ENCODE results near the gene ZMYND10. TPM values are rescaled to one million over a fixed set of nuclear protein-coding genes. Genes with fewer than 3 reads are reported as not detected.

ZMYND10 gene
- total RNA-seq, 1 experiment from 2014 or later = 0.29 TPM

GRCh38 chr3:50374363-50375257 lies 29.1 kb upstream of the ZMYND10 start:
- CTCF ChIA-PET = interaction anchor here (0.6 kb wide), 2 partner anchors 16 to 952 kb away, joined by 3 to 4 read pairs; no protein-coding TSS in a partner anchor
- no peak for TF ChIP-seq CTCF (IDR thresholded peaks at IDR 0.05; ENCODE audit: insufficient read depth in 1 of 2, low read depth in 1 of 2, low read length in 1 of 2, severe bottlenecking in 1 of 2, unreplicated experiment in 1 of 2)
- peaks cover 9% of the 10 kb centered on the region for H3K27me3 Mint-ChIP-seq (ENCODE audit: insufficient read depth, unreplicated experiment)
- Histone ChIP-seq H3K36me3 (ENCODE audit: control insufficient read depth, insufficient read depth, low read length) (no peaks in the 10 kb centered on the region), H3K27me3 (replicated peaks; ENCODE audit: control insufficient read depth, insufficient read depth, low read length) (no peaks in the 10 kb centered on the region), H3K4me3 (ENCODE audit: low read depth, low read length) (no peak overlapping the region), H3K4me1 (no peaks in the 10 kb centered on the region), H3K9me3 (no peaks in the 10 kb centered on the region)
- intact Hi-C loops (cut with micrococcal nuclease; ENCODE audit: unreplicated experiment) = no loop called here
- no peak overlapping the region for H3K4me3 Mint-ChIP-seq (ENCODE audit: unreplicated experiment)
- H3K36me3 Mint-ChIP-seq (ENCODE audit: insufficient read depth, unreplicated experiment) = no peaks in the 10 kb centered on the region
- BruUV-seq (replicated peaks) = no TSS peak
- POLR2A ChIA-PET = no interaction called here
- H3K9me3 Mint-ChIP-seq (ENCODE audit: unreplicated experiment) = no peaks in the 10 kb centered on the region
- DNase-seq = no peak
- no peaks in the 10 kb centered on the region for H3K4me1 Mint-ChIP-seq (ENCODE audit: low read depth, unreplicated experiment)
- H3K27ac Mint-ChIP-seq (ENCODE audit: unreplicated experiment) = no peak overlapping the region

DNA sequence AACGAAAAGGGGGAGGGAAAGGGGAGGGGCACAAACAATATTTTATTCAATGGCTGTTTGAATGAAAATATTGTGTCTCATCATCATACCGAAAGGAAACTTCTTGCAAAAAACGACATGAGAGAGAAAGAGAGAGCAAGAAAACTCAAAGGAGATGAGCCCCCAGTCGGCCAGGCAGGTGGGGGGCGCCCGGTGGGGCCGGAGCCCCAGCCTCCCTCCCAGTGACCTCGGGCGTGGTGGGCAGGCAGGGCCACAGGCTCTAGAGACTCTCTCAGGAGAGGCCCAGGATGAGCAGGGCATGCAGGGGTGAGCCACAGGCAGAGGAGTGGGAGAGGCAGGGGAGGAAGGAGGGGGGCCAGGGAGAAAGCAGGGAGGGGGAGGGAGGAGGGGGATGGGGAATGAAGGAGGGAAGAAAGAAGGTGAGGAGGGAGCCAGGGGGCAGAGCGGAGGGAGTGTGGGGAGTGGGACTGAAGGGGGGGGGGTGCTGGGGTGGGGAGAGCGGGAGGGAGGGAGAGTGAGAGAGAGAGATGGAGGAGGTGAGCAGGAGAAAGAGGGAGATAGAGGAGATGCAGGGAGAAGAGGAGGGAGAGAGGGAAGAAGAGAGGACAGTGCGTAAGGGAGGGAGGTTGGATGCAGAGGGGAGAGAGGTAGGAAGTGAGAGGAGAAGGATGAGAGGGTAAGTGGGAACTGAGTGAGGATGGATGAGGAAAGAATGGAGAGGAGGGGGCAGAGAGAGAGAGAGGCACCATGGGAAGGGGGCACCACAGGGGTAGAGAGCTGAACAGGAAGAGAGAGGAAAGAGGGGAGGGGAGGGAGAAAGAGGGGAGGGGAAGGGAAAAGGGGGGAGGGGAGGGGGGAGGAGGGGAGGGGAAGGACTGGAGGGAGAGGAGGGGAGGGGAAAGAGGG lies 27.9 kb upstream of the ZMYND10 start:
- H3K4me3 Mint-ChIP-seq (ENCODE audit: unreplicated experiment) = no peak overlapping the region
- peaks cover 13% of the 10 kb centered on the region for H3K27me3 Mint-ChIP-seq (ENCODE audit: insufficient read depth, unreplicated experiment)
- no peaks in the 10 kb centered on the region for H3K9me3 ChIP-seq
- no peaks in the 10 kb centered on the region for H3K4me1 Mint-ChIP-seq (ENCODE audit: low read depth, unreplicated experiment)
- H3K9me3 Mint-ChIP-seq (ENCODE audit: unreplicated experiment) = no peaks in the 10 kb centered on the region
- no peak for TF ChIP-seq CTCF (IDR thresholded peaks at IDR 0.05; ENCODE audit: insufficient read depth in 1 of 2, low read depth in 1 of 2, low read length in 1 of 2, severe bottlenecking in 1 of 2, unreplicated experiment in 1 of 2)
- no peak overlapping the region for H3K27ac Mint-ChIP-seq (ENCODE audit: unreplicated experiment)
- no peak overlapping the region for H3K4me3 ChIP-seq (ENCODE audit: low read depth, low read length)
- no peaks in the 10 kb centered on the region for H3K4me1 ChIP-seq
- DNase-seq = no peak
- ChIA-PET POLR2A (no interaction called here), CTCF (interaction anchor here (0.6 kb wide), 1 partner anchor 953 kb away, joined by 4 read pairs; no protein-coding TSS in a partner anchor)
- no TSS peak for BruUV-seq (replicated peaks)
- intact Hi-C loops (cut with micrococcal nuclease; ENCODE audit: unreplicated experiment) = no loop called here
- no peaks in the 10 kb centered on the region for H3K36me3 Mint-ChIP-seq (ENCODE audit: insufficient read depth, unreplicated experiment)
- no peaks in the 10 kb centered on the region for H3K27me3 ChIP-seq (replicated peaks; ENCODE audit: control insufficient read depth, insufficient read depth, low read length)
- H3K36me3 ChIP-seq (ENCODE audit: control insufficient read depth, insufficient read depth, low read length) = no peaks in the 10 kb centered on the region

GRCh38 chr3:50372349-50372748 lies 26.8 kb upstream of the ZMYND10 start:
- no peak overlapping the region for H3K4me3 Mint-ChIP-seq (ENCODE audit: unreplicated experiment)
- CTCF ChIA-PET = no interaction called here
- intact Hi-C loops (cut with micrococcal nuclease; ENCODE audit: unreplicated experiment) = no loop called here
- Histone ChIP-seq H3K36me3 (ENCODE audit: control insufficient read depth, insufficient read depth, low read length) (no peaks in the 10 kb centered on the region), H3K4me1 (no peaks in the 10 kb centered on the region), H3K9me3 (no peaks in the 10 kb centered on the region), H3K4me3 (ENCODE audit: low read depth, low read length) (no peak overlapping the region), H3K27me3 (replicated peaks; ENCODE audit: control insufficient read depth, insufficient read depth, low read length) (no peaks in the 10 kb centered on the region)
- no peaks in the 10 kb centered on the region for H3K9me3 Mint-ChIP-seq (ENCODE audit: unreplicated experiment)
- no peak overlapping the region for H3K27ac Mint-ChIP-seq (ENCODE audit: unreplicated experiment)
- H3K27me3 Mint-ChIP-seq (ENCODE audit: insufficient read depth, unreplicated experiment) = peaks cover 13% of the 10 kb centered on the region
- no TSS peak for BruUV-seq (replicated peaks)
- POLR2A ChIA-PET = no interaction called here
- no peak for TF ChIP-seq CTCF (IDR thresholded peaks at IDR 0.05; ENCODE audit: insufficient read depth in 1 of 2, low read depth in 1 of 2, low read length in 1 of 2, severe bottlenecking in 1 of 2, unreplicated experiment in 1 of 2)
- H3K4me1 Mint-ChIP-seq (ENCODE audit: low read depth, unreplicated experiment) = no peaks in the 10 kb centered on the region
- no peaks in the 10 kb centered on the region for H3K36me3 Mint-ChIP-seq (ENCODE audit: insufficient read depth, unreplicated experiment)
- DNase-seq = no peak
